GM12872 (cell line): ENCODE results near the gene TMEM253.

Experiments
- CTCF ChIP-seq: IDR thresholded peaks from 3 replicates; pipeline ENCODE4 v1.5.1; 2011; ENCODE audit warnings: low read depth, mild to moderate bottlenecking, low read length, moderate library complexity; ENCODE audit not compliant: insufficient read depth

Gene TMEM253

GRCh38 chr14:21097636-21098075 lies 3.2 kb upstream of the TMEM253 start:
- TF ChIP-seq CTCF = no peak

GRCh38 chr14:21098076-21098891 lies 2.6 kb upstream of the TMEM253 start, which contains the start of gene ZNF219:
TSS of gene ZNF219 (minus strand) at chr14:21098655. CDS start at chr14:21093591, 5,064 bp downstream.
- TF ChIP-seq CTCF = 0 out of 3 replicates have a peak, but pooled peaks have one; percentile 12

GRCh38 chr14:21098892-21099595 lies 1.8 kb upstream of the TMEM253 start:
- no peak for TF ChIP-seq CTCF

DNA sequence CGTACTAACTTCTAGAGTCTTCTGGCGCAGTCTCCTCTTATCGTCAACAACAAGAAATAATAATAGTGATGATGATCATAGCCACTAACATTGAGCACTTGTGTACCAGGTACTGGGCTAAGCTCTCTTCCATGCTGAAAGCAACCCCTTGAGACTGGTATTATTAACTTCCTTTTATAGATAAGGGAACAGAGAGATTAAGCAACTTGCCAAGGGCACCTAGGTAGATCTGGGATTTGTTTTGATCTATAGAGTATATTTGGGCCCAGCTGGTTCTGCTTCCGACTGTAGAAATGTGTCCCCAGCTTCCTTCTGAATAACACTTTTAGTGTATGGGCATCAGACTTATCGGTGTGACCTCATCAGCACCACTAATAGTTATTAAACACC lies 1.3 kb upstream of the TMEM253 start:
- no peak for TF ChIP-seq CTCF

GRCh38 chr14:21101802-21102413 lies 1.0 kb downstream of the TMEM253 start:
- no peak for TF ChIP-seq CTCF

DNA sequence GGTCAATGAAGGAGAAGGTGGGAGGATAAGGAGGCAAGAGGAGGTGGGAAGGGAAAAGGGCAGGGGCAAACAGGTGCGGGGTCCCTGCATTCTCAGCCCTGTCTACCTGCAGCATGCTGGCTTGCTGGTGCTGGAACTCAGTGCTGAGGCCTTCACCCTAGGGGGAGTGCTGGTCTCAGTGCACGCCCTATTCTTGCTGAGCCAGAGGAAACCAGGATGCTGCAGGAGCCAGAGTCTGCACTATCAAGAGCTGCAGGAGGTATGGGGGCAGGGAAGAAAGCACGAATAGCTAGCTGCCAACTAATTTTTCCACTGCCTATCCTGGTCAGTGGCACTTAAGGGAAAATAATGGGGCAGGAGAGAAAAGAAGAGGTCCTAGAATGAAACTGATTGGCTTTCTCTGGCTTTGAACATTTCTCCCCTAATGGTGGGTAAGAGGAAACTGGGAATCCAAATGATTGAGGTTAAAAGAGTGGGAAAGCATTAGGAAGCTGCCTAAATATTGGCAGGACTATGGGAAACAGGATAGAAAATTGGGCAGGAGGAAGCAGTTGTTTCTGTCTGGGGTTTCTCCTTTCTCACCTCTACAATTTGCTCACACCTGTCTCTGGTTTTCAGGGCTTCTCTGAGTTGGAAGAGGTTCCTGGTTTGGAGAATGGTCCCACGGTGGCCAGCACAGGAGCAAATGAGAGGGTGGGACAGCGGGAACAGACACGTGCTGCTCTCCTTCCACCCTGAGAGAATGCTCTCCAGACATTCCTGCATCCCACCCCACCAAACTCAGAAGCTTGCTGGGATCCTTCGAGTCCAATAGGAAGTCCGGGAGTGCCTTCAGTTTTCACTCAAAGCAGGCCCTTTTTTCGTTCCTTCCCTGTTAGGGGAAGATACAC lies 1.9 kb downstream of the TMEM253 start:
- no peak for TF ChIP-seq CTCF
